Activated CD4-positive, alpha-beta T cell treated with anti-CD3 and anti-CD28 coated beads, Interleukin-2, Interleukin-6, amounts not matched to agents 100 ng/mL and 50 ng/mL, durations not matched to agents 16 hours and 8 hours (primary cell): Measurements from ENCODE around the gene C13orf46.
"Not testable (repeated sequence)": the region's sequence is repeated elsewhere in the genome, so short reads cannot be mapped to it uniquely, and the experiment has no call there.

Experiments
- DNase-seq: peaks from one replicate; pipeline ENCODE4 v3.0.0-alpha.2; 2020

The C13orf46 gene

DNA sequence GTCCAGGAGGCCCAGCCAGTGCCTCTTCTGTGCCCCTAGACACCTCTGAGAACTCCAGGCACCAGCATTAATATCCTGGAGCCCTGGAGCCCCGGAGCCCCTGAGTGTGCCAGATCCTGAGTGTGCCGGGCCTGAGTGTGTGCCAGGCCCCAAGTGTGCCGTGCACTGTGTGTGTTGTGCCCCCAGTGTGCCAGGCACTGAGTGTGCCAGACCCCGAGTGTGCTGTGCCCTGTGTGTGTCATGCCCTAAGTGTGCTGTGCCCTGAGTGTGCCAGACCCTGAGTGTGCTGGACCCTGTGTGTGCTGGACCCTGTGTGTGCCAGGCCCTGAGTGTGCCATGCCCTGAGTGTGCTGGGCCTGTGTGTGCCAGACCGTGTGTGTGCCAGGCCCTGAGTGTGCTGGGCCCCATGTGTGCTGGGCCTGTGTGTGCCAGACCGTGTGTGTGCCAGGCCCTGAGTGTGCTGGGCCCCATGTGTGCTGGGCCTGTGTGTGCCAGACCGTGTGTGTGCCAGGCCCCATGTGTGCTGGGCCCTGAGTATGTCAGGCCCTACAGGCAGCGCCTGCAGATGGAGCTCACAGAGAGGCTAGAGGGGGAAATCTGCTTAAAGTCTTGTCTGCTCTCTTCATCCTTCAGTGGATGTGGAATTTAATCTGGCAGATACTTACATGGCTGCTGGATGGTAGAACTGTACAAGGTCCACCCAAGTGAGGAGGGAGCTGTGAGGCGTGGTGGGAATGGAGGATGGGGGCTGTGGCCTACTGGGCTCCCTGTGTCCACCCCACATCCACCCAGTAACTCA is 53.9 kb downstream of the C13orf46 start:
- DNase-seq: no peak

- DNase-seq: no peak
Observed at GRCh38 chr13:113918981-113919701, 54.7 kb downstream of the C13orf46 start.

DNA sequence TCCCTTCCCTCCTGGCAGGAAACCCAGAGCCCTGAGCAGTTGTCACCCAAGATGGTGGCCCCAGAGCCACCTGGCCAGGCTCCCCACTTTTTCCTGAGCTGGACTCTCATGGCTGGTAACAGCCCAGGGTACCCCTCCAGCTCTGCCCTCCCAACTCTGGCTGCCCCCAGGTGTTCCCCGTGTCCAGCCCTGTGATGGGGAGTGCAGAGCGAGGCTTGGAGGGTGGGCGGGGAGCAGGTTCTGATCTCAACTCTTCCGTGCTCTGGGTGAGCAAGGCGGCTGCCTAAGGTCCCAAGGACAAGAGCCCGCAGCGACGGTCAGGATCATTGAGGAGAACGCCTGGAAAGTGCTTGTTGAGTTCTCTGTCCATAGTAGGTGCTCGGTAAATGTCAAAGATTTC is 55.3 kb downstream of the C13orf46 start:
- no peak for DNase-seq

GRCh38 chr13:113917594-113918371 is 56.1 kb downstream of the C13orf46 start:
- DNase-seq: no peak

- DNase-seq: no peak
Observed at GRCh38 chr13:113917096-113917495, 56.8 kb downstream of the C13orf46 start.

DNA sequence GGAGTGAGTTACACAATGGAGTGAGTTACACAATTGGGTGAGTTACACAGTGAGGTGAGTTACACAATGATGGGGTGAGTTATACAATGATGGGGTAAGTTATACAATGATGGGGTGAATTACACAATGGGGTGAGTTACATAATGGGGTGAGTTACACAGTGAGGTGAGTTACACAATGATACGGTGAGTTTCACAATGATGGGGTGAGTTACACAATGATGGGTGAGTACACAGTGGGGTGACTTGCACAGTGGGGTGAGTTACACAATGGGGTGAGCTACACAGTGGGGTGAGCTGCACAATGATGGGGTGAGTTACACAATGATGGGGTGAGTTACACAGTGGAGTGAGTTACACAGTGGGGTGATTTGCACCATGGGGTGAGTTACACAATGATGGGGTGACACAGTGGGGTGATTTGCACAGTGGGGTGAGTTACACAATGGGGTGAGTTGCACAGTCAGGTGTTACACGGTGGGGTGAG is 57.5 kb downstream of the C13orf46 start:
- no peak for DNase-seq

- no peak for DNase-seq
Observed at GRCh38 chr13:113915786-113916329, 58.0 kb downstream of the C13orf46 start.

DNA sequence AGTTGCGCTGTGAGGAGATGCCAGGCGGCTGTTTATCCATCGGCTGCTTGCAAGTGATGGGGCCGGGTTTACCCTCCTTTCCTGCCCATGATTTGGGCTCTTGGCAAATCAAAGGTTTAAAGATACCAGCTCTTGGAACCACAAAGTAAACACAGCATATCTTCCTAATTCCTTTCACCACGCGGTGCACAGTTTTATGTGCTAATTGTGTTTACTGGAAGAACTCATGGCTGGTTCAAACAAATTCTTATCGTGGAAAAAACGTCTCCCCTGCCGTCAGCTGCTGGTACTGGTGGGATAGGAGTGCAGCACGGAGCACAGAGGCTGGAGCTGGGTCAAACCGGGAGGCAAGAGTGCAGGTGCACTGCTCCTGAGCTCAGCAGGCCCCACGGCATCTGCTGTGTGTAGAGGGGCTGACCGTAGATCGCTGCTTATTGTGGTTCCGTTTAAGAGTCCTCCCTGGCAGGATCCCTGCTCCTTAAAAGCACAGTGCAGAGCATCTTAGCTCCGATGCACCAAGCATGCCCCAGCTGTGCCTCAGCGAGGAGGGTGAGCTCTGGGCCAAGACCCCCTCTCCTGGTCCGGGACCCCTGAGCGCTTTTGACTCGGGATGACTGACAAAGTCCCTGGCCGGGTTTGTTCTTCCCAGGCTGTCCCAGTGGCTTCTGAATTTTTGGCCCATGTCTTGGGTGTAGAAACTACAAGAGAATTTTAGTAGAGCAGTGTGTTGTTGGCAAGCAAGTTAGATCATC is 58.7 kb downstream of the C13orf46 start:
- no peak for DNase-seq

DNA sequence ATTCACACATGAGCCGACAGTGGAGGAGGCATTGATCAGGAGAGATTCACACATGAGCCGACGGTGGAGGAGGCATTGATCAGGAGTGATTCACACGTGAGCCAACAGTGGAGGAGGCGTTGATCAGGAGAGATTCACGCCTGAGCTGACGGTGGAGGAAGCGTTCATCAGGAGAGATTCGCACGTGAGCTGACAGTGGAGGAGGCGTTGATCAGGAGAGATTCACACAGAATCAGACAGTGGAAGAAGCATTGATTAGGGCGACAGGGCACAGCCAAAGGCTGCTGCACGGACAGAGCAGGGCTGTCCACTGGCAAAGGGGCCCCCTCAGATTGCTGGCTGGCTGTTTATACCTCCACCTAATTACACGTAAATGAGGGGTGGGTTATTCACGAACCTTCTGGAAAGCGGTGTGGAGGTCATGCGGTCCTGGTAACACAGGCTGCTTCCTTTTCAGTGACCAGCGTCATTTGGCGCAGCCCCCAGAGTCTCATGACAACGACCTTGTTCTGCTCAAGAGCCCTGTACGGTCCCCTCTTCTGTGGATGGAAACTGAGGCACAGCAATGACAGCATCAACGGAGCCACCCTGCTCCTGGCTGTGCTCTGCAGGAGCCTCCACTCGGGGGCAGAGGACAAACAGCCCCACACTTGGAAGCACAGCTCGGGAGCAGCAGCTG is 59.4 kb downstream of the C13orf46 start:
- DNase-seq: no peak

DNA sequence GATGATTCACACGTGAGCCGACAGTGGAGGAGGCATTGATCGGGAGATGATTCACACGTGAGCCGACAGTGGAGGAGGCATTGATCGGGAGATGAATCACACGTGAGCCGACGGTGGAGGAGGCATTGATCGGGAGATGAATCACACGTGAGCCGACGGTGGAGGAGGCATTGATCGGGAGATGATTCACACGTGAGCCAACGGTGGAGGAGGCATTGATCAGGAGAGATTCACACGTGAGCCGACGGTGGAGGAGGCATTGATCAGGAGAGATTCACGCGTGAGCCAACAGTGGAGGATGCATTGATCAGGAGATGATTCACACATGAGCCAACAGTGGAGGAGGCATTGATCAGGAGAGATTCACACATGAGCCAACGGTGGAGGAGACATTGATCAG is 60.0 kb downstream of the C13orf46 start:
- not testable (repeated sequence) for DNase-seq

DNA sequence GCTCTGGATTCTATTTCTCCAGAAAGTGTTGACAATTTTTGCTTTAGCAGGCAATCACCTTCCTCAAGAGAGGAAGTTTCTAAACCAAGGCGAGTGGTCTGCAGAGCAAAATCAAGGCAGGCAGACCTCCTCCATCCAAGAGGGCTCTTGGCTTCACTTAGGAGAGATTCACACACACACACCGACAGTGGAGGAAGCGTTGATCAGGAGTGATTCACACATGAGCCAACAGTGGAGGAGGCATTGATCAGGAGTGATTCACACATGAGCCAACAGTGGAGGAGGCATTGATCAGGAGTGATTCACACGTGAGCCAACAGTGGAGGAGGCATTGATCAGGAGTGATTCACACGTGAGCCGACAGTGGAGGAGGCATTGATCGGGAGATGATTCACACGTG is 60.5 kb downstream of the C13orf46 start:
- DNase-seq: not testable (repeated sequence)

DNA sequence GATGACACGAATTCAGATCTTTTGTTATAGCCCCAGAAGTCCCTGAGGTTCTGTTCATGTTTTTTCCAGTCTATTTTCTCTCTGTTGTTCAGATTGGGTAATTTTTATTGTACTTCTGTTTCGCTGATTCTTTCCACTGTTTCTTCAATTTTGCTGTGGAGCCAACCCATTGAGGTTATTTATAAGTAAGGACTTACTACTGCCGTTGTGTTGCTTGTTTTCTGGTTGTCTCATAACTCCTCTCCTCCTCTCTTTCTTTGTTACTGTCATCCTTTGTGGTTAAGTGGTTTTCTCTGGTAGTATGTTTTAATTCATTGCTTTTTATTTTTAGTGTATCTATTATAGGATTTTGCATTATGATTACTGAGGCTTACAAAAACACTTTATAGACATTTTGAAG is 61.3 kb downstream of the C13orf46 start:
- no peak for DNase-seq

DNA sequence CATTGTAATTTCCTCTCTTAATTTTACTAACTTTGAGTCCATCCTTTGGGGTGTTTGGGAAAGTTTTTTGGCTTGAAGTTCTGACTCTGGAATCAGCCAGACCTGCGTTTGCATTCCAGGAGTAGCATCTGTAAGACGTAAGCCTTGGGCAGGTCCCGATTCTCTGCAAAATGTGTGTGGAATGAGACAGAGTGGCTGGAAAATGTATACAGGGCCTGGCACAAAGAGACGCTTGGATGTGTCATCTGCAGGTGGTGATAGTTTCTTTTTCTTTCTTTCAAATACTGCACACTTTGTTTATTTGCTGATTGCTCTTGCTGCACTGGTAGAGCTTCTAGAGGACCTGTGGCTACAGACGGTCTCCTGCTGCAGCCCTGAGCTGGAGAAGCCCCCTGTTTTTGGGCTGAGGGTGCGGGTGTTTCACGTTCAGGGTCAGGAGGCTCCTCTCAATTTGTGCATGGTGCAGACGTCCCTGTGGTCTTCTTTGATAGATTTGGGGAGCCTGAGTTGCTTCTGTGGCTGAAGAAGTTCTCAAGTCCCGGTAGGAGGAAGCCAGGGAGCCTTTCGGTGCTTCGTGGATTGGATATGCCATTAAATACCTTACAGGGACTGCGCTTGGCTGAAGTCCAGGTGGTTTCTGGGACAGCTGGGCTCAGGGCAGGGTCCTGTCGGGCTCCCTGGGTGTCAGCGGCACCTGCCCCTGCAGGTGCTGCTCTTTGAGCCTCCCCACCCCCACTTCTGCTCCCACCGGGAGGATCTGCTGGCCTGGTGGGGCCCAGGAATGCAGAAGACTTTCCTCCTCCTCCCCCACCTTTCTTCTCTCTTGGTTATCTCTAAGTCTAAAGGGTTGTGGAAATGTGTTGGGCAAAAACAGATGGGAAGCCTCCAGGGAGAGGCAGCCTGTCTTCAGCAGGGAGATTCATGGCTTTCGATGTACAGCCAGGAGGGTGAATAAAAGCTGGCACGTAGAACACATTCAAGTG is 66.0 kb downstream of the C13orf46 start:
- DNase-seq: no peak

DNA sequence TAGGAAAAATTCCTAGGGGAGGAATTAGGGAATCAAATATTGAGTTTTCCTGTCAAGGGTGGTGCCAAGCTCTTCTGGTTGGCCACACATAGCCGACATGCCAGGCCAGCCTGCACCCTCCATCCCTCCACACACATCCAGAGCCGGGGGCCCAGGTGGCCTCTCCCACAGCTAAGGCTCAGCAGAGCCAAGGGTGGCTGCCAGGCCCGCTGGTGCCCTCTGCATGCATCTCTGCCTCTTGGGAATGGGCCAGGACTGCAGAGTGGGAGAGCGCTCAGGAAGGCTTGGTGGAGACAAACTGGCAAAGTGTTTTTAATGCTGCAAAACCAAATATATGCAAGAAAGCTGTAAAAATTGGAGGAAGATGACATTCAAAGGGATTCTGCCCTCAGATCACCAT is 67.3 kb downstream of the C13orf46 start:
- no peak for DNase-seq

DNA sequence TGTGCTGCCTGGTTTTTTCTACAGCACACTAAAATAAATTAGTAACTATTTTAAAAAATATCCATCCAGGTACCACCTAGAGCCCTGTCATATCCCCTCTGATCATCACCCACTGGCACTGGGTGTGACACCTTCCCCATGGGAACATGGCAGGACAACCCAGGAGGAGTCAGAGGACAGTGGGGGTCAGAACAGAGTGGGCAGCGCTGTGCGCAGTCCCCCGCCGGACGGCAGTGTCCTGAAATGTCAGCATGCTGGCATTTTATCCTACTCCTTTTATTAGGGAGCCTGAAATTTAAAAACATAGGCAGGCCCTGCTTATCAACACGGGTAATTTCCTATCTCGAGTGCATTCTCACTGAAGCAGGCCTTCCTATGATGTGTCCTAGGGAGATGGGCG is 67.9 kb downstream of the C13orf46 start:
- DNase-seq: no peak

DNA sequence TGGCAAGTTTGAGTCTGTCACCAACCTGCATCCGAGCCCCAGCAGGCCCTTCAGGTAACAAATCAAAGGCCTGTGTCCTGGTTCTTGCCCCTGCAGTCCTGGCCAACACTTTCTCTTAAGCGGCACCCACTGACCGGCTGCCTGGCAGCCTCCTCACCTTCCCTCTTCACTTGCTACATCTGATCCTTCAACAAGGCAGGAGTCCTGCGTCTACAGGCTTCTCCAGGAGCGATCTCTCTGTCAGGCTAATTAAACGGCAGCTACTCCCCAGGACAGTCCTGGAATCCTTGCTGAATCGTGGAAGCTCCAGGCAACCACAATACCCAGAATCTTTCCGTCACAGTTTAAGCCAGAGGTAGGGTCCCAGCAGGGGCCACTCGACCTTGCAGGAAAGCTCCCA is 68.9 kb downstream of the C13orf46 start:
- DNase-seq: no peak

GRCh38 chr13:113904411-113904810 is 69.5 kb downstream of the C13orf46 start:
- DNase-seq: peak; percentile 14

DNA sequence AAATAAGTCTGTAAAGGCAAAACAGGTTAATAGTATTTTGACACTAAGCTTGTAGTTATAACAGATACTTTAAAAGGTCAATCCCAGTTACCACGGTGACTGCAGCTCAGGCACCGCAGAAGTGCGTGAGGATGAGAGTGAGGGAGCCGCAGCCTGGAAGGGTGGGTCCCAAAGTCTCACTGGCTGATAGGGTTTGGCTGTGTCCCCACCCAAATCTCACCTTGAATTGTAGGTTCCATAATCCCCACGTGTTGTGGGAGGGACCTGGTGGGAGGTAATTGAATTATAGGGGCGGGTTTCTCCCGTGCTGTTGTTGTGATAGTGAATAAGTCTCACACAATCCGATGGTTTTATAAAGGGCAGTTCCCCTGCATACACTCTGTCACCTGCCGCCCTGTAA is 70.0 kb downstream of the C13orf46 start:
- no peak for DNase-seq
